HG02623 (cell line): ENCODE measurements around the gene PTPN23.

ENCODE experiments used
- ATAC-seq: cut with Tn5 transposase; IDR thresholded peaks from one replicate; pipeline ENCODE4 v1.9.1; 2021; ENCODE audit warnings: moderate library complexity; ENCODE audit not compliant: unreplicated experiment

Gene PTPN23

GRCh38 chr3:47370887-47371697 lies 9.7 kb upstream of the PTPN23 start:
- no peak for ATAC-seq

- ATAC-seq = no peak
These were observed 6.2 kb upstream of the PTPN23 start for GRCh38 chr3:47374587-47374986.

- no peak for ATAC-seq
These were observed 4.4 kb upstream of the PTPN23 start for GRCh38 chr3:47376393-47376792.

- no peak for ATAC-seq
These were observed 3.6 kb upstream of the PTPN23 start for GRCh38 chr3:47377186-47377585.

- ATAC-seq = no peak
These were observed 2.0 kb upstream of the PTPN23 start for GRCh38 chr3:47378869-47379268.

- ATAC-seq = no peak
These were observed 1.4 kb upstream of the PTPN23 start for GRCh38 chr3:47379411-47379899.

- ATAC-seq = peak; percentile 5
These were observed 708 bp upstream of the PTPN23 start for GRCh38 chr3:47380026-47380600.

- peak; percentile 52 for ATAC-seq
These were observed 716 bp downstream of the PTPN23 start for GRCh38 chr3:47381317-47382157.

GRCh38 chr3:47384425-47384824 lies 3.6 kb downstream of the PTPN23 start:
- ATAC-seq = no peak

- no peak for ATAC-seq
These were observed 4.2 kb downstream of the PTPN23 start for GRCh38 chr3:47385007-47385406.

GRCh38 chr3:47385796-47386195 lies 5.0 kb downstream of the PTPN23 start:
- no peak for ATAC-seq

GRCh38 chr3:47392933-47393332 lies 12.1 kb downstream of the PTPN23 start:
- ATAC-seq = no peak

- no peak for ATAC-seq
These were observed 13.5 kb downstream of the PTPN23 start for GRCh38 chr3:47394140-47394870.

- ATAC-seq = no peak
These were observed 14.1 kb downstream of the PTPN23 start for GRCh38 chr3:47394881-47395280.

GRCh38 chr3:47398228-47398627 lies 17.4 kb downstream of the PTPN23 start:
- no peak for ATAC-seq

- ATAC-seq = no peak
These were observed 18.2 kb downstream of the PTPN23 start for GRCh38 chr3:47399016-47399415.

GRCh38 chr3:47399531-47400270 lies 18.9 kb downstream of the PTPN23 start:
- no peak for ATAC-seq

- no peak for ATAC-seq
These were observed 23.6 kb downstream of the PTPN23 start for GRCh38 chr3:47404431-47404876.

- ATAC-seq = no peak
These were observed 24.4 kb downstream of the PTPN23 start for GRCh38 chr3:47404955-47405790.
